ENCODE measurements around the gene WASF3. TPM values are rescaled to one million over a fixed set of nuclear protein-coding genes. Genes with fewer than 3 reads are reported as not detected.

WASF3 gene
- total and polyA plus RNA-seq, 2 of the 13 experiments (the other 11 are each of a cell fraction or from before 2014, with no cell fraction given): 10.4 to 17.2 TPM

GRCh38 chr13:26602783-26603182 is 45.3 kb downstream of the WASF3 start:
- no peak overlapping the region for H3K4me3 ChIP-seq (replicated peaks in 1 of 3; ENCODE audit: insufficient read depth in 1 of 3, low read depth in 2 of 3, low read length in 3 of 3)
- no peaks in the 10 kb centered on the region; the same call in 1 of the 2 replicates for H4K20me1 ChIP-seq (ENCODE audit: insufficient read depth, low read length)
- 48% methylated on average over 3 of the region's 3 CpGs for WGBS (ENCODE audit: low lambda C conversion rate)
- CTCF ChIA-PET (ENCODE audit: low intra/inter-chr PET ratio, low total read pairs): no interaction called here
- POLR2A ChIA-PET: no interaction called here
- ATAC-seq (no peak), DNase-seq (ENCODE audit: low spot score) (no peak), FAIRE-seq (no peak)
- H3K27me3 ChIP-seq (ENCODE audit: control insufficient read depth in 1 of 2, insufficient read depth in 2 of 2, low read length in 2 of 2): no peaks in the 10 kb centered on the region
- no peak overlapping the region for H2AFZ ChIP-seq (ENCODE audit: low read length)
- peaks cover 26% of the 10 kb centered on the region for H3K4me1 ChIP-seq (ENCODE audit: insufficient read depth, low read length)
- H3K27ac ChIP-seq (ENCODE audit: extremely low read length, insufficient read depth, low read length): no peak overlapping the region
- H3K79me2 ChIP-seq (ENCODE audit: insufficient read depth, low read length): peaks cover 49% of the 10 kb centered on the region
- no peak for TF ChIP-seq SMC3 (IDR thresholded peaks at IDR 0.05; ENCODE audit: low read length)
- no peak for TF ChIP-seq ELF3 (CRISPR knock-in tag; IDR thresholded peaks at IDR 0.05)
- no peak for TF ChIP-seq SIX4 (CRISPR knock-in tag; IDR thresholded peaks at IDR 0.05)
- TF ChIP-seq ZNF530 (CRISPR knock-in tag; IDR thresholded peaks at IDR 0.05; ENCODE audit: low read depth): no peak
- no peak for TF ChIP-seq ZNF790 (CRISPR knock-in tag; IDR thresholded peaks at IDR 0.05; ENCODE audit: borderline replicate concordance)
- no peak for TF ChIP-seq TBX3 (IDR thresholded peaks at IDR 0.05; ENCODE audit: borderline replicate concordance)
- no peak for TF ChIP-seq ZNF710 (CRISPR knock-in tag; IDR thresholded peaks at IDR 0.05; ENCODE audit: borderline replicate concordance)
- no peak for TF ChIP-seq MIER3 (CRISPR knock-in tag; IDR thresholded peaks at IDR 0.05; ENCODE audit: borderline replicate concordance)
- peak; percentile 60 to 75 for TF ChIP-seq MAFK (conservative IDR thresholded peaks at IDR 0.05 in 1 of 2, IDR thresholded peaks at IDR 0.05 in 1 of 2; ENCODE audit: low read length in 2 of 2)
- no peak for TF ChIP-seq ZNF782 (CRISPR knock-in tag; IDR thresholded peaks at IDR 0.05; ENCODE audit: borderline replicate concordance)
- TF ChIP-seq SOX13 (IDR thresholded peaks at IDR 0.05): no peak
- no peak for TF ChIP-seq SOX13 (CRISPR knock-in tag; conservative IDR thresholded peaks at IDR 0.05 in 1 of 2, IDR thresholded peaks at IDR 0.05 in 1 of 2)
- no peak for TF ChIP-seq DPF2 (CRISPR knock-in tag; IDR thresholded peaks at IDR 0.05; ENCODE audit: borderline replicate concordance, low read depth)
- no peak for TF ChIP-seq TRAFD1 (CRISPR knock-in tag; IDR thresholded peaks at IDR 0.05; ENCODE audit: borderline replicate concordance)
- TF ChIP-seq MAFF (IDR thresholded peaks at IDR 0.05; ENCODE audit: low read depth, low read length): peak; percentile 56
- no peak for TF ChIP-seq TP53 (CRISPR knock-in tag; conservative IDR thresholded peaks at IDR 0.05)
- no peak for TF ChIP-seq ZNF432 (CRISPR knock-in tag; IDR thresholded peaks at IDR 0.05; ENCODE audit: borderline replicate concordance)
- TF ChIP-seq HDAC1 (CRISPR knock-in tag; IDR thresholded peaks at IDR 0.05): no peak
- no peak for TF ChIP-seq ZNF572 (CRISPR knock-in tag; IDR thresholded peaks at IDR 0.05)
- no peak overlapping the region for H3K9ac ChIP-seq (ENCODE audit: insufficient read depth, low read depth, low read length)
- no TSS peak for BruUV-seq (replicated peaks)
- H3K4me2 ChIP-seq (ENCODE audit: low read depth, low read length): no peak overlapping the region
- in situ Hi-C loops (cut with HindIII; ENCODE audit: extremely low pct_ligation_motif_present, low pct_unique_long_range_greater_than_20kb) (no loop called here), intact Hi-C loops (cut with micrococcal nuclease; ENCODE audit: unreplicated experiment) (no loop called here)
- no peaks in the 10 kb centered on the region for H3K36me3 ChIP-seq (replicated peaks in 1 of 2; ENCODE audit: control insufficient read depth in 1 of 2, insufficient read depth in 2 of 2, low read length in 2 of 2)
- no peaks in the 10 kb centered on the region for H3K9me3 ChIP-seq (ENCODE audit: low read length)

Measured in HepG2 (cell line).